Measurements from ENCODE around the gene CIDEC. TPM values are rescaled to one million over a fixed set of nuclear protein-coding genes. Genes with fewer than 3 reads are reported as not detected.

Gene CIDEC
- total and polyA plus RNA-seq, 3 donors from 2014 or later: 1.1 to 2.9 (median 1.6) TPM

- no peak overlapping the region for H3K27ac ChIP-seq
- H3K4me3 ChIP-seq: no peak overlapping the region
- 92 to 96% methylated on average over 2 to 9 of the region's 9 CpGs for WGBS, 2 donors
- no peaks in the 10 kb centered on the region for H3K36me3 ChIP-seq (ENCODE audit: low read depth, missing control alignments)
- H3K9me3 ChIP-seq: no peaks in the 10 kb centered on the region
- no peak for DNase-seq
- no peaks in the 10 kb centered on the region for H3K4me1 ChIP-seq
- TF ChIP-seq CTCF (IDR thresholded peaks at IDR 0.05) (no peak), POLR2A (IDR thresholded peaks at IDR 0.05) (no peak)
- intact Hi-C loops (cut with DNase I; ENCODE audit: low total_unique reads): no loop called here
- no peaks in the 10 kb centered on the region for H3K27me3 ChIP-seq
Observed at GRCh38 chr3:9833078-9833477, 47.0 kb downstream of the CIDEC start.

- no peak for DNase-seq
- intact Hi-C loops (cut with DNase I; ENCODE audit: low total_unique reads): no loop called here
- Histone ChIP-seq H3K9me3 (no peaks in the 10 kb centered on the region), H3K27me3 (no peaks in the 10 kb centered on the region), H3K4me3 (no peak overlapping the region), H3K27ac (no peak overlapping the region), H3K36me3 (ENCODE audit: low read depth, missing control alignments) (no peaks in the 10 kb centered on the region), H3K4me1 (no peaks in the 10 kb centered on the region)
- TF ChIP-seq POLR2A (IDR thresholded peaks at IDR 0.05) (no peak), CTCF (IDR thresholded peaks at IDR 0.05) (no peak)
- WGBS, 2 donors: 94 to 97% methylated on average over 3 of the region's 3 CpGs
Observed at GRCh38 chr3:9831253-9831652, 48.8 kb downstream of the CIDEC start.

DNA sequence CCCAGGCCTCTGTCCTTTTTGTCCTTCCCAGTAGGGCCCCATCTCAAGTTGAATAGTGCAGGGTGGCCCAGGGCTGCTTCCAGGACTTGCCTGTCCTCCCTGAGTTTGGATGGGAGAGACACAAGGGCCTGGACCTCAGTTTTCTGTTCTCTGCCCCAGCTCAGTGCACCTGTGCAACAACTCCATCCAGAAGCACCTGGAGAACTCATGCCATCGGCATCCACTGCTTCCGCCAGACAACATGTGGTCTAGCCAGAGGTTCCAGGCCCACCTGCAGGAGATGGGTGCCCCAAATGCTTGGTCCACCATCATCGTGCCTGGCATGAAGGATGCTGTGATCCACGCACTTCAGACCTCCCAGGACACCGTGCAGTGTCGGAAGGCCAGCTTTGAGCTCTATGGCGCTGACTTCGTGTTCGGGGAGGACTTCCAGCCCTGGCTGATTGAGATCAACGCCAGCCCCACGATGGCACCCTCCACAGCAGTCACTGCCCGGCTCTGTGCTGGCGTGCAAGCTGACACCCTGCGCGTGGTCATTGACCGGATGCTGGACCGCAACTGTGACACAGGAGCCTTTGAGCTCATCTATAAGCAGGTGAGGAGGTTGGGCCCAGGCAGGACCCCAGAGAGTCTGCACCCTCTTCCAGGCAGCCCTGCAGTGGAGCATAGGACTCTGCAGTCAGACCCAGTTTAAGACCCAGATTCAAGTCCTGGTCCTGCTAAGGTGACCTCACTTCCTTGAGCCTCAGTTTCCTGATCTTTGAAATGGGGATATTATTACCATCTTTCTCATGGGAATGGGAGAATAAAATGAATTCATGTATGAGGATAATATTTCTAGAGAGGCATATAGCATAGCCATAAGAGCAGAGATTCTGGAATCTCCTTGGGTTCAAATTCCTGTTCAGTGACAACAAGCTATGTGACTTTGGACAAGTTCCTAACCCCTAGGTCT, 51.0 kb downstream of the CIDEC start:
- H3K36me3 ChIP-seq (ENCODE audit: low read depth, missing control alignments): no peaks in the 10 kb centered on the region
- no peaks in the 10 kb centered on the region for H3K27me3 ChIP-seq
- no peak for DNase-seq
- 91 to 96% methylated on average over 11 to 17 of the region's 17 CpGs for WGBS, 2 donors
- H3K9me3 ChIP-seq: no peaks in the 10 kb centered on the region
- no peak overlapping the region for H3K4me3 ChIP-seq
- TF ChIP-seq POLR2A (IDR thresholded peaks at IDR 0.05) (no peak), CTCF (IDR thresholded peaks at IDR 0.05) (no peak)
- H3K4me1 ChIP-seq: no peaks in the 10 kb centered on the region
- H3K27ac ChIP-seq: no peak overlapping the region
- intact Hi-C loops (cut with DNase I; ENCODE audit: low total_unique reads): no loop called here

DNA sequence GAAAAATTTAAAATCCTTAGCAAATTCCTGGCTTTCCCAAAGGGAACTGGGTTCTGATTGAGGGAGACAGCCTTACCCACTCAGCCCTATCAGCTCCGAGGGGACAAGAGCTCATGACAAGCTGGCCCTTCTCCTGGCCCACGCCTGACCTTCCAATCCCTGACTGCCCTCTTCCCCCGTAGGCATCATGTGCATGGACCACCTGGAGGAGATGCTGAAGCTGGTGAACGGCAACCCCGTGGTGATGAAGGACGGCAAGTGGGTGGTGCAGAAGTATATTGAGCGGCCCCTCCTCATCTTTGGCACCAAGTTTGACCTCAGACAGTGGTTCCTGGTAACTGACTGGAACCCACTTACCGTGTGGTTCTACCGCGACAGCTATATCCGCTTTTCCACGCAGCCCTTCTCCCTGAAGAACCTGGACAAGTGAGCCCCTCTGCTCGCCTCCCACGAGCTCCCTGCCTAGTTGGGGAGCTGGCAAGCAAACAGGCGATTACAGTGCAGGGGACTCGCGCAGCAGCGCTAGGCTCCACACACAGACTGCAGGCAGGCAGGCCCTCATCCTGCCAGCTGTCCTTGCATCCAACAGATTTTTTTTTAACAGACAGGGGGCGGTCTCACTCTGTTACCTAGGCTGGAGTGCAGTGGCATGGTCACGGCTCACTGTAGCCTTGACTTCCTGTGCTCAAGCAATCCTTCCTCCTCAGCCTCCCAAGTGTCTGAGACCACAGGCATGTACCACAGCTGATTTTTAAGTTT, 53.1 kb downstream of the CIDEC start:
- no peak for TF ChIP-seq CTCF (IDR thresholded peaks at IDR 0.05)
- no peak for DNase-seq

More for the DNA sequence above, 53.1 kb downstream of the CIDEC start:
- Histone ChIP-seq H3K9me3 (no peaks in the 10 kb centered on the region), H3K27me3 (no peaks in the 10 kb centered on the region), H3K4me1 (no peaks in the 10 kb centered on the region), H3K36me3 (ENCODE audit: low read depth, missing control alignments) (no peaks in the 10 kb centered on the region), H3K4me3 (no peak overlapping the region), H3K27ac (no peak overlapping the region)
- 79 to 88% methylated on average over 20 of the region's 20 CpGs for WGBS, 2 donors
- intact Hi-C loops (cut with DNase I; ENCODE audit: low total_unique reads): no loop called here

All from testis (tissue), 3 donors.